ENCODE results near the gene CYB5R2.

The CYB5R2 gene

DNA sequence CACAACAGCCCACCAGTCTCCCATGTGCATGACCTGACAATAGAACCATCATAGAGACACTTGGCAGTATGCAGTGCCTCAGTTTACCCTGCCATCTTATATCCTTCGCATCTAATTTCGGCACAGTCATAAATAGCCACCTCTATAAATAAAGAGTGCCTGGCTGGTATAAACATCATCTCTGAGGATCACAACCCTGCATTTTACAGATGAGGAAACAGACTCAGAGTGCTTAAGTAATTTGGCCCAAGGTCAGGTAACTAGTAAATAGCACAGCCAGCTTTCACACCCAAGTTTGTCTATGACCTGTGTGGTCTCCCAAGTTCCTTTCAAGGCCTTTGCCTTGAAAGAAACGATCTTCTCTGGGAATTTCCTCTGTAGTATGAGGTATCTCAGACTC lies 44.6 kb downstream of the CYB5R2 start:
- ChIA-PET CTCF (interaction anchor here (1.1 to 2.1 kb wide), 2 partner anchors 28 to 57 kb away, joined by 3 to 14 read pairs; no protein-coding TSS in a partner anchor), POLR2A (ENCODE audit: low non-redundant PET) (no interaction called here)
- DNase-seq (ENCODE audit: low spot score), result no peak
- TF ChIP-seq, protein P1, sequence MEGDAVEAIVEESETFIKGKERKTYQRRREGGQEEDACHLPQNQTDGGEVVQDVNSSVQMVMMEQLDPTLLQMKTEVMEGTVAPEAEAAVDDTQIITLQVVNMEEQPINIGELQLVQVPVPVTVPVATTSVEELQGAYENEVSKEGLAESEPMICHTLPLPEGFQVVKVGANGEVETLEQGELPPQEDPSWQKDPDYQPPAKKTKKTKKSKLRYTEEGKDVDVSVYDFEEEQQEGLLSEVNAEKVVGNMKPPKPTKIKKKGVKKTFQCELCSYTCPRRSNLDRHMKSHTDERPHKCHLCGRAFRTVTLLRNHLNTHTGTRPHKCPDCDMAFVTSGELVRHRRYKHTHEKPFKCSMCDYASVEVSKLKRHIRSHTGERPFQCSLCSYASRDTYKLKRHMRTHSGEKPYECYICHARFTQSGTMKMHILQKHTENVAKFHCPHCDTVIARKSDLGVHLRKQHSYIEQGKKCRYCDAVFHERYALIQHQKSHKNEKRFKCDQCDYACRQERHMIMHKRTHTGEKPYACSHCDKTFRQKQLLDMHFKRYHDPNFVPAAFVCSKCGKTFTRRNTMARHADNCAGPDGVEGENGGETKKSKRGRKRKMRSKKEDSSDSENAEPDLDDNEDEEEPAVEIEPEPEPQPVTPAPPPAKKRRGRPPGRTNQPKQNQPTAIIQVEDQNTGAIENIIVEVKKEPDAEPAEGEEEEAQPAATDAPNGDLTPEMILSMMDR (conservative IDR thresholded peaks at IDR 0.05; ENCODE audit: low read depth), result no peak
- H3K27ac ChIP-seq, result no peak overlapping the region

DNA sequence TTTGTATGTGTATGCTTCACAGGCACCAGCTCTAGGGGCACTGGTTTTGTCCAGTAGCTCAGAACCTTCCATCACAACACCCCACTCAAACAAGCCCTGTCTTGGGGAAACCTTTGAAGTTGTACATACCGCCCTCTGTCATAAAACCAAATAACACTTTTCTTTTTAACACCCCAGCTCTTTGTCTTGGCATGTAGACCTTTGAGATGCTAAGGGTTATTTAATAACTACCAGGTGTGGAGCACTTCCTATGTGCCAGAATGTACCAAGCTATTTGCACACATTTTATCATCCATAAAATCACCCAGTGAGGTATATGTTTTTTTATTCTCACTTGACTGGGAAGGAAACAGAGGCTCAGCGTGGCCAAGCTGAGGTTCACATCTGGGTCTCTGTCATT lies 50.6 kb downstream of the CYB5R2 start:
- H3K27ac ChIP-seq, result no peak overlapping the region
- ChIA-PET CTCF (interaction anchor here (0.8 kb wide), 1 partner anchor 504 kb away, joined by 3 read pairs; no protein-coding TSS in a partner anchor), POLR2A (ENCODE audit: low non-redundant PET) (no interaction called here)
- no peak for DNase-seq (ENCODE audit: low spot score)
- TF ChIP-seq, protein P1 (conservative IDR thresholded peaks at IDR 0.05; ENCODE audit: low read depth), result no peak

DNA sequence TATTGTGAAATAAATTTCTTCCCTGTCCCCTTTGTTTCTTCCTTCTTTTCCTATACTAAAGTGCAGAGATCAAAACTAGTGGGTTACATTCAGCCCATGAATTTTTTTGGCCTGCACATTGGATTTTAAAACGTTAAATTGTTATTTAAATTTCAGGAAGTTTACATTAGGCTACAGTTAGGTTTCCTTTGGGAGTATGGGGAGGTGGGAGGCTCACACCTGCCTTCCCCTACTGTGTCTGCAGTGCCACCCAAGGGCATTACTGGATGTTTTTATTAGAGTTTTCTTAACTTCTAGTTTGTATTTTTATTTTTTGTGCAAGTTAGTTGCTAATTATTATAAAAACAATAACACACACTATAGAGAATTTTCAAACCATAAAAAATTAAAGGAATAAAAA lies 51.7 kb downstream of the CYB5R2 start:
- no peak for DNase-seq (ENCODE audit: low spot score)
- H3K27ac ChIP-seq, result no peak overlapping the region
- ChIA-PET POLR2A (ENCODE audit: low non-redundant PET) (no interaction called here), CTCF (no interaction called here)
- TF ChIP-seq, protein P1 (conservative IDR thresholded peaks at IDR 0.05; ENCODE audit: low read depth), result no peak

DNA sequence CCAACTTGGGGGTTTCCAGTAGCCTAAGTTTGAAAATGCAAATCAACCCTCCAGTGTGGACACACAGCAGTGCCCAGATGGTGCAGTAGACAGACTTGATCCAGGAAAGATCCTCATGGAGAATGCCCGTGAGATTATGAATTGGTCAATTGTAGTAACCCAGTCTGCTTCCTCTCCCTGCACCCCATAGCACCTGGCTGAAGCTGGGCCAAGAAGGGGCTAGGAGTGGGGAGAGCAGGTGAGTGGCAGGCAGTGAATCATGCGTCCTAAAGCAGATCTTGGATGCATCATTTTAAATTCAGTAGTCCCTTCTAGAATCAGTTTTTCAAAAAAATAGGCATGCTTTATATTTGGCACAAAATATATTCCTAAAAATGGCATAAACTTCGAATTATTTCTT lies 52.2 kb downstream of the CYB5R2 start:
- DNase-seq (ENCODE audit: low spot score), result no peak

DNA sequence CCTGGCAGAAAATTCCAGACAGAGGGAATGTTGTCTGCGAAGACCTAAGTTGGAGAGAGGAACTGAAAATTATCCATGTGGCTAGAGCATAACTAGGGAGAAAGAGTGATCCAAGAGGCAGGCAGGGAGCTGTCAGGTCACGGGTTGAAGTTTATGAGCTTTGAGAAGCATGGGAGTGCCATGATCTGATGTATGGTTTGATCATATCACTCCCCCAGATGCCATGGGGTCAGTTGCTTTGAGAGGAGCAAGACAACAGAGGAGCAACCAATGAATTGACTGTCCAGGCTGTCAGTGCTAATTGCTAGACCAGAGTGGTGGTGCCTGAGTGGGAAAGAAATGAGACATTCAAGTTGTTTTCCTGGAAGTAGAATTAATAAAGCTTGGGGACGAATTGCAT lies 54.0 kb downstream of the CYB5R2 start:
- H3K27ac ChIP-seq, result no peak overlapping the region
- CTCF ChIA-PET, result interaction anchor here (0.7 kb wide), 1 partner anchor 608 kb away, joined by 3 read pairs; no protein-coding TSS in a partner anchor
- POLR2A ChIA-PET (ENCODE audit: low non-redundant PET), result no interaction called here
- TF ChIP-seq, protein P1 (conservative IDR thresholded peaks at IDR 0.05; ENCODE audit: low read depth), result no peak
- DNase-seq (ENCODE audit: low spot score), result no peak

More for the DNA sequence above, 52.2 kb downstream of the CYB5R2 start:
- TF ChIP-seq, protein P1 (conservative IDR thresholded peaks at IDR 0.05; ENCODE audit: low read depth), result no peak
- POLR2A ChIA-PET (ENCODE audit: low non-redundant PET), result no interaction called here
- no peak overlapping the region for H3K27ac ChIP-seq
- CTCF ChIA-PET, result interaction anchor here (0.9 kb wide), 1 partner anchor 50 kb away, joined by 5 read pairs; no protein-coding TSS in a partner anchor

DNA sequence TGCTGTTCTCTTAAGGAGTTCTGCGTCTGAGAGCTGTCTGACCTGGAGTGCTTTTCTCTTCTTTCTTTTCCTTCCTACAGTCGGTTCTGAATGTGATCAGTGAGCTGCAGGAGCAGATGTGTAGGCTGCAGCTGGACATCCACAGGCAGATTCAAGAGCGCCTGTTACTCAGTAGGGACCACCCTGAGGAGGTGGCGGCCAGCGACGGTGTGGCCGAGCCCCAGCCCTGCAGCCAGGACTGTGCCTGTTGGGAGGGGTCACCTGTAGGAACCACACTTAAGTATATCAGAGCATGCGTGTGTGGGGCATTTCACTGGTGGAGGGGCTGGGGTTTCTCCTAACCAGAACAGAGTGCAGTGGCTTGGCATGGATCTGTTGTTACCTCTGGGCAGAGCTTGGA lies 56.3 kb downstream of the CYB5R2 start:
- DNase-seq (ENCODE audit: low spot score), result no peak
- ChIA-PET POLR2A (ENCODE audit: low non-redundant PET) (no interaction called here), CTCF (interaction anchor here (0.5 kb wide), 1 partner anchor 13 kb away, joined by 3 read pairs; no protein-coding TSS in a partner anchor)
- H3K27ac ChIP-seq, result no peak overlapping the region
- TF ChIP-seq, protein P1 (conservative IDR thresholded peaks at IDR 0.05; ENCODE audit: low read depth), result no peak

Measured in RWPE1 (cell line).